ENCODE measurements around the gene PHLDB2. TPM values are rescaled to one million over a fixed set of nuclear protein-coding genes. Genes with fewer than 3 reads are reported as not detected.

Gene PHLDB2
- total and polyA plus RNA-seq, 2 of the 8 experiments (the other 6 are each of a cell fraction or from before 2014, with no cell fraction given): 5.8 to 22.6 TPM

GRCh38 chr3:112004187-112004586 is 145.1 kb downstream of the PHLDB2 start:
- no peak overlapping the region for H2BK120ac ChIP-seq (replicated peaks; ENCODE audit: low read depth, low read length)
- no peaks in the 10 kb centered on the region for H3K9me3 ChIP-seq (ENCODE audit: insufficient read depth in 2 of 2, low read depth in 1 of 2, low read length in 1 of 2)
- POLR2A ChIA-PET (ENCODE audit: partially characterized antibody): interaction anchor here (1.4 kb wide), 2 partner anchors 9 to 10 kb away, joined by 3 to 5 read pairs; no protein-coding TSS in a partner anchor
- peaks cover 3% of the 10 kb centered on the region in 2 experiments for H4K20me1 ChIP-seq (replicated peaks in 1 of 2; ENCODE audit: control insufficient read depth in 1 of 2, insufficient read depth in 2 of 2, low read length in 2 of 2)
- no peaks in the 10 kb centered on the region for H3K79me2 ChIP-seq (ENCODE audit: control insufficient read depth in 1 of 2, insufficient read depth in 2 of 2, low read length in 2 of 2)
- H3K23me2 ChIP-seq (ENCODE audit: low read depth, low read length): peaks cover 6% of the 10 kb centered on the region
- no peak overlapping the region for H2BK5ac ChIP-seq (ENCODE audit: low read depth, low read length)
- peaks cover 2 to 10% (median 5%) of the 10 kb centered on the region in 4 experiments; a peak in 5 of 7 replicates for H3K4me1 ChIP-seq (replicated peaks in 1 of 4; ENCODE audit: control insufficient read depth in 3 of 4, insufficient read depth in 4 of 4, low read length in 3 of 4)
- H2BK15ac ChIP-seq (ENCODE audit: low read length): no peak overlapping the region
- no peak overlapping the region for H3K4me2 ChIP-seq (ENCODE audit: insufficient read depth in 1 of 2, low read depth in 2 of 2, low read length in 2 of 2)
- no peak overlapping the region for H4K91ac ChIP-seq (replicated peaks; ENCODE audit: insufficient read length, low read length)
- H2BK12ac ChIP-seq (ENCODE audit: low read depth, low read length): no peak overlapping the region
- H4K8ac ChIP-seq (ENCODE audit: extremely low read depth, insufficient read depth, low read length): no peak overlapping the region
- no peak for FAIRE-seq
- no peak for DNase-seq (ENCODE audit: low read depth in 1 of 2, low spot score in 2 of 2)
- no peak overlapping the region for H3K23ac ChIP-seq (ENCODE audit: insufficient read length)
- H2AFZ ChIP-seq (ENCODE audit: low read length): no peak overlapping the region
- WGBS, 2 experiments (ENCODE audit: extremely low coverage in 1 of 2, insufficient coverage in 1 of 2, insufficient read length in 1 of 2, insufficient replicate concordance in 2 of 2, low coverage in 1 of 2, low lambda C conversion rate in 2 of 2, missing lambda C conversion rate in 1 of 2): 89% methylated on average over 2 of the region's 2 CpGs; no CpG with 5 or more reads in 1 of the 2 experiments
- no peak overlapping the region for H3K4me3 ChIP-seq (ENCODE audit: extremely low read depth in 1 of 4, insufficient read depth in 2 of 4, low read depth in 3 of 4, low read length in 4 of 4)
- H3K36me3 ChIP-seq (ENCODE audit: control insufficient read depth in 2 of 4, insufficient read depth in 4 of 4, low read length in 3 of 4): peaks cover 0 to 3% (median 1%) of the 10 kb centered on the region in 4 experiments; a peak in 3 of 8 replicates
- peaks cover 1 to 20% (median 7%) of the 10 kb centered on the region in 4 experiments; a peak in 4 of 7 replicates for H3K27me3 ChIP-seq (replicated peaks in 1 of 4; ENCODE audit: control insufficient read depth in 3 of 4, extremely low read depth in 1 of 4, insufficient read depth in 3 of 4, low read length in 3 of 4)
- H3K4ac ChIP-seq (replicated peaks; ENCODE audit: insufficient read length, low read depth, low read length): no peak overlapping the region
- CTCF ChIA-PET (ENCODE audit: partially characterized antibody): interaction anchor here (1.4 to 21.3 kb wide), 5 partner anchors 8 to 286 kb away, joined by 4 to 384 read pairs (median 8); no protein-coding TSS in a partner anchor
- no peak overlapping the region for H2AK5ac ChIP-seq (ENCODE audit: low read depth, low read length)
- H3K14ac ChIP-seq (ENCODE audit: insufficient read length): no peak overlapping the region
- no peaks in the 10 kb centered on the region for H3K79me1 ChIP-seq (ENCODE audit: low read depth, low read length)
- H3K27ac ChIP-seq (ENCODE audit: low read depth, low read length): no peak overlapping the region
- no peak overlapping the region for H4K5ac ChIP-seq (ENCODE audit: insufficient read length, low read depth, low read length)
- H3K18ac ChIP-seq (ENCODE audit: extremely low read depth, low read length): no peak overlapping the region
- H2BK20ac ChIP-seq (ENCODE audit: low read length): no peak overlapping the region
- H3K56ac ChIP-seq (replicated peaks; ENCODE audit: insufficient read length, low read depth, low read length): no peak overlapping the region
- H3K9ac ChIP-seq (replicated peaks in 1 of 4; ENCODE audit: extremely low read depth in 1 of 4, low read depth in 3 of 4, low read length in 3 of 4): no peak overlapping the region
- TF ChIP-seq BACH1 (IDR thresholded peaks at IDR 0.05; ENCODE audit: low read length) (no peak), FOSL1 (IDR thresholded peaks at IDR 0.05; ENCODE audit: insufficient read depth, low read depth, low read length) (no peak), SIN3A (conservative IDR thresholded peaks at IDR 0.05 in 1 of 2, IDR thresholded peaks at IDR 0.05 in 1 of 2; ENCODE audit: low read depth in 1 of 2, low read length in 2 of 2) (no peak), TAF1 (IDR thresholded peaks at IDR 0.05; ENCODE audit: low read depth, low read length) (no peak)

Measured in H1 (cell line).